ENCODE results near the gene NXN.
"Not testable (repeated sequence)": the region's sequence is repeated elsewhere in the genome, so short reads cannot be mapped to it uniquely, and the experiment has no call there.

The NXN gene

DNA sequence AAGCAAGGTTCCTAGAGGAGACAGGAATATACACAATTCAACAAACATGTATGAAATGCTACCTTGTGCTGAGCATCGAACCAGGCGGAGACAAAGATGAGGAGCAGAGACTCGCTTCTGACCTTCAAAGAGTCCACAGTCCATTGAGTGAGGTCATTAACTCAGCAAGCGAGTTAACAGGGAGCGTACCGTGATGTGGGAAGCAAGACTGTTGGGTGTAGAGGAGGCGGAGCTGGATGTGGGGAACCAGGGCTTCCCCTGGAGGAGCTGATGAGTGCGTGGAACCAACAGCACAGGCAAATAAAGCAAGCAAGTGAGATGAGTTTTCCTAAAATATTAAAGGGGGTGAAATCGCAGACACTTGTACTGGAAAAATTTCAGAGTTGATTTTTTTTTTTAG is 65.0 kb downstream of the NXN start:
- TF ChIP-seq, protein P1, sequence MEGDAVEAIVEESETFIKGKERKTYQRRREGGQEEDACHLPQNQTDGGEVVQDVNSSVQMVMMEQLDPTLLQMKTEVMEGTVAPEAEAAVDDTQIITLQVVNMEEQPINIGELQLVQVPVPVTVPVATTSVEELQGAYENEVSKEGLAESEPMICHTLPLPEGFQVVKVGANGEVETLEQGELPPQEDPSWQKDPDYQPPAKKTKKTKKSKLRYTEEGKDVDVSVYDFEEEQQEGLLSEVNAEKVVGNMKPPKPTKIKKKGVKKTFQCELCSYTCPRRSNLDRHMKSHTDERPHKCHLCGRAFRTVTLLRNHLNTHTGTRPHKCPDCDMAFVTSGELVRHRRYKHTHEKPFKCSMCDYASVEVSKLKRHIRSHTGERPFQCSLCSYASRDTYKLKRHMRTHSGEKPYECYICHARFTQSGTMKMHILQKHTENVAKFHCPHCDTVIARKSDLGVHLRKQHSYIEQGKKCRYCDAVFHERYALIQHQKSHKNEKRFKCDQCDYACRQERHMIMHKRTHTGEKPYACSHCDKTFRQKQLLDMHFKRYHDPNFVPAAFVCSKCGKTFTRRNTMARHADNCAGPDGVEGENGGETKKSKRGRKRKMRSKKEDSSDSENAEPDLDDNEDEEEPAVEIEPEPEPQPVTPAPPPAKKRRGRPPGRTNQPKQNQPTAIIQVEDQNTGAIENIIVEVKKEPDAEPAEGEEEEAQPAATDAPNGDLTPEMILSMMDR (conservative IDR thresholded peaks at IDR 0.05), result no peak
- no peak for TF ChIP-seq ZFX (IDR thresholded peaks at IDR 0.05)
- no peak overlapping the region for H3K27ac ChIP-seq

DNA sequence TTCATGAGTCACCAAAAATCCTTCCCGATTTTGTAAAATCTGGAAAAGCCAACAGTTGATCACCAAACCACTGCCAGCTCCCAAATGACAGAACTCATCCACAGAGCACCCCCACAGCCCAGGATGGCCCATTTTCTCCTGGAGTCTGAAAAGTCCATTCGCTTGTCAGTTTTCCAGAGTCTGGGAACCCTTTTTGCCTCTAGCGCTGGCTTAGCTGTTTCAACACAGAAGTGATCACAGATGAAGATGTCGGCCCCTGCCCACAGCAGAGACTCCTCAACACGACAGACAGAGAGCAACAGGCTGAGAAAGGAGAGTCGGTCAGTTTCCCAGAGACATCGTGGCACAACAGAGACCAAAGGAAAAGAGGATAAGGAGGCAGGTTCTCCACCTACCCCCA is 66.4 kb downstream of the NXN start:
- TF ChIP-seq, protein P1 (conservative IDR thresholded peaks at IDR 0.05), result no peak
- no peak for TF ChIP-seq ZFX (IDR thresholded peaks at IDR 0.05)
- H3K27ac ChIP-seq, result no peak overlapping the region

DNA sequence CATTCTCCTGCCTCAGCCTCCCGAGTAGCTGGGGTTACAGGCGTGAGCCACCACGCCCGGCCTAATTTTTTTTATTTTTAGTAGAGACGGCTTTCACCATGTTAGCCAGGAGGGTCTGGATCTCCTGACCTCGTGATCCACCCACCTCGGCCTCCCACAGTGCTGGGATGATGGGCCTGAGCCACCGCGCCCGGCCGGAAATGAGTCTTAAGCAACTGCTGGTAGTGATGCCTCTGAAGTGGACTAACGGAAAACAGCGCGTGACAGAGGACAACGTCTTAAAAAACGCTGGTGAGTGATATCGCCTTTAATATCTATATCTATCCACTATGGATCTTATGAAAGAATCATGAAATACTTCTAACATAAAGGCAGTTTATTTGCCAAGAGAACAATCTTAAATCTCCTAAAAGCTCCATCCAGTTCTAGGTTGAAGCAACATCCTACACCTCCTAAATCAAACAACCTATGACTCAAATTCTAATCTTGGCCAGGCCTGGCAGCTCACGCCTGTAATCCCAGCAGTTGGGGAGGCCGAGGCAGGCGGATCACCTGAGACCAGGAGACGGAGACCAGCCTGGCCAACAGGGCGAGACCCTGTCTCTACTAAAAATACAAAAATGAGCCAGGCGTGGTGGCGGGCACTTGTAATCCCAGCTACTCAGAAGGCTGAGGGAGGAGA is 69.8 kb downstream of the NXN start:
- no peak overlapping the region for H3K27ac ChIP-seq
- TF ChIP-seq, protein P1 (conservative IDR thresholded peaks at IDR 0.05), result no peak
- TF ChIP-seq ZFX (IDR thresholded peaks at IDR 0.05), result no peak

DNA sequence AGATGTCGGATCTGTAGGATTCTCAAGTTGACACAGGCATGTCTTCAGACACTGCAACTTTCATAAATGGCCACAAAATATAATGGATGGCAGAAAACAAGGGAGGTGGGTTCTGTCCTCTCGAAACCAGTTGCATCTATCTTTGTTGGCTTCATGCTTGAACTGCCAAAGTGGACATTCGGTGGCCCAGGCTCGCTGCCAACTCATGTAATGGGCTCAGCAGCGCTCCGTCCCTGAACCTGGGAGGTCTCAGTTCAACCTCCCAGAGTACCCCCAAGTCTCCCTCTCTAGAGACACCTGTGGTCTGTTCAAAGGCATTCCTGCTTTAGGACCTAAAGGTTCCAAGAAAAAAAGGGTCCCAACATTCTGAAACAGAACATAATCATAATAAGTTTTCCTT is 71.9 kb downstream of the NXN start:
- TF ChIP-seq, protein P1 (conservative IDR thresholded peaks at IDR 0.05), result no peak
- TF ChIP-seq ZFX (IDR thresholded peaks at IDR 0.05), result no peak
- H3K27ac ChIP-seq, result no peak overlapping the region

DNA sequence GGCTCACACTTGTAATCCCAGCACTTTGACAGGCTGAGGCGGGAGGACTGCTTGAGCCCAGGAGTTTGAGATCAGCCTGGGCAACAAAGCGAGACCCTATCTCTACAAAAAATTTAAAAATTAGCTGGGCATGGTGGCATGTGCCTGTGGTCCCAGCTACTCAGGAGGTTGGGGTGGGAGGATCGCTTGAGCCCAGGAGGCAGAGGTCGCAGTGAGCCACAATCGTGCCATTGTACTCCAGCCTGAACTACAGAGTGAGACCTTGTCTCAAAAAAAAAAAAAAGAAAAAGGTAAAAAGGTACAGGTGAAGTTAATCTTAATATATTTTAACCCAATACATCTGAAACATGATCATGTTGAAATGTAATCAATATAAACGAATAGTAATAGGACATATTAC is 73.9 kb downstream of the NXN start:
- H3K27ac ChIP-seq, result not testable (repeated sequence)

DNA sequence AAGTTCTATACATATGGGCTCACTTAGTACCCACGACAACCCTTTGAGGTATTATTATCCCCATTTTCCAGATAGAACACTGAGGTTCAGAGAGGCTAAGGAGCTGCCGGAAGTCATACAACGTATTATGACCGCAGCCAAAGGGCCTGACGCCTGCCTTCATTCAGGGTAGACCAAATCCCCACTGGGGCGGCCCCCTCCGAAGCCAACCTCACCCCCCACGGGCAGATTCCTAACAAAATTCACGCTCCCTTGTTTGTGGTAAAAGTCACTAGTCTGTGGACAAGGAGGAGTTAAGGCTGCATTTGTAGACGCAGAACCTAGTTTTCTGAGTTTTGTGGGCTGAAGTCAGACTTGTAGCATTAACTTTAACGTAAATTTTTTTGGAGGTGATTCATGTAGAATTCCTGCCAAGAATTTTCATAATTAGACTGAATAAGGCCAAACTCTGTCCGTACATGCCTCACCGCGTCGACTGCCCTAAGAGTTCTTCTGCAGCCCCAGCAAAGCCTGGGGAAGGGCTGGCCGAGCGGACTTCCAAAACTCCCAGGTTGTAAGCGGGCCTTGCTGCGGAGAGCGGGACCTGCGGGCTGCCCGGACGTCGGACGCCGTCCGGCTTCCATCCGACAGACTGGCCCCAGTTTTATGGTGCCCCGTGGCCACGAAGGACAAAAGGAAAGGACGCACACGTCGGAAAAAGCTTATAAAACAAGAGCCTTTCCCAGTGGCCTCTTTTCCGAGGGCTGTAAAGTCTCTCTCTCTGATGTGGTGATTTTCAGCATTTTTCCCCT is 75.7 kb downstream of the NXN start:
- no peak overlapping the region for H3K27ac ChIP-seq
- no peak for TF ChIP-seq ZFX (IDR thresholded peaks at IDR 0.05)
- TF ChIP-seq, protein P1 (conservative IDR thresholded peaks at IDR 0.05), result no peak

DNA sequence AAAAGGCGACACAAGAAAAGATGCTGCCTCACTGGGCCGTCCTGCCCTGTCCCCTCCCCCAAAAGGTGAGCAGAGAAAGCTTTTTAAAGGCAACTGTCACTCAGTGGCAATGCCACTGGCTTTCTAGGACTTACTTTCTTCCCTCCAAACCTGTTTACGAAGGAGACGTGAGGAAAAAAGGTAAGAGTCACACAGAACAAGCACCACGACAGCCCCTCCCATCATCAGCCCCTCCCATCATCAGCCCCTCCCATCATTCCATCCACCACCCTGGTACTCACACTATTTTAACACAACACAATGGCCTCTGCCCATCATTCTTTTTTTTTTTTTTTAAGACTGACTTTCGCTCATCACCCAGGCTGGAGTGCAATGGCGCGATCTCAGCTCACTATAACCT is 77.1 kb downstream of the NXN start:
- H3K27ac ChIP-seq, result no peak overlapping the region
- no peak for TF ChIP-seq ZFX (IDR thresholded peaks at IDR 0.05)
- TF ChIP-seq, protein P1 (conservative IDR thresholded peaks at IDR 0.05), result no peak

All from C4-2B (cell line).